Stimulated activated CD4-positive, alpha-beta T cell treated with anti-CD3 and anti-CD28 coated beads, Interleukin-12 subunit alpha, Interleukin-12 subunit beta, amount 100 ng/mL, for 4 hours (primary cell): ENCODE measurements around the gene FGF22.

Experiments
- DNase-seq: peaks from one replicate; pipeline ENCODE4 v3.0.0-alpha.2; 2020

The FGF22 gene

DNA sequence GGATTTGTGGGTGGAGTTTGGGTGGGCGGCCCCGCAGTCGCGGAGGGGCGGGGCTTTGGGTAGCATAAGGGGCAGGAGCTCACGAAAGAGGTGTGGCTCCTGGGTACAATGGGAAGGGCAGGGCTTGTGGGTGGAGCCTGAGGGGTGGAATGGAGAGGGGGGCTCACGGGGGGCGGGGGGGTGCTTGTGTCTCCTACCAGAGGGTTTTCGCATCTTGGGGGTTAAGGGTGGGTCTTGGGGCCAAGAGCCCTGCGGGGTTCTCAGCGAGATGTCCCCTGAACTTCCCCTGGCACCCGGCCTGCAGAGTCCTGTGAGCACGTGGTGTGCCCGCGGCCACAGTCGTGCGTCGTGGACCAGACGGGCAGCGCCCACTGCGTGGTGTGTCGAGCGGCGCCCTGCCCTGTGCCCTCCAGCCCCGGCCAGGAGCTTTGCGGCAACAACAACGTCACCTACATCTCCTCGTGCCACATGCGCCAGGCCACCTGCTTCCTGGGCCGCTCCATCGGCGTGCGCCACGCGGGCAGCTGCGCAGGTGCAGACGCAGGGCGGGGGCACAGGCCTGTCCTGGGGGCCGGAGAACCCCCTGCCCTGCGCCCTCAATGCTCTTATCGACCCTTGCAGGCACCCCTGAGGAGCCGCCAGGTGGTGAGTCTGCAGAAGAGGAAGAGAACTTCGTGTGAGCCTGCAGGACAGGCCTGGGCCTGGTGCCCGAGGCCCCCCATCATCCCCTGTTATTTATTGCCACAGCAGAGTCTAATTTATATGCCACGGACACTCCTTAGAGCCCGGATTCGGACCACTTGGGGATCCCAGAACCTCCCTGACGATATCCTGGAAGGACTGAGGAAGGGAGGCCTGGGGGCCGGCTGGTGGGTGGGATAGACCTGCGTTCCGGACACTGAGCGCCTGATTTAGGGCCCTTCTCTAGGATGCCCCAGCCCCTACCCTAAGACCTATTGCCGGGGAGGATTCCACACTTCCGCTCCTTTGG is 41.6 kb downstream of the FGF22 start:
- peak; percentile 93 for DNase-seq

DNA sequence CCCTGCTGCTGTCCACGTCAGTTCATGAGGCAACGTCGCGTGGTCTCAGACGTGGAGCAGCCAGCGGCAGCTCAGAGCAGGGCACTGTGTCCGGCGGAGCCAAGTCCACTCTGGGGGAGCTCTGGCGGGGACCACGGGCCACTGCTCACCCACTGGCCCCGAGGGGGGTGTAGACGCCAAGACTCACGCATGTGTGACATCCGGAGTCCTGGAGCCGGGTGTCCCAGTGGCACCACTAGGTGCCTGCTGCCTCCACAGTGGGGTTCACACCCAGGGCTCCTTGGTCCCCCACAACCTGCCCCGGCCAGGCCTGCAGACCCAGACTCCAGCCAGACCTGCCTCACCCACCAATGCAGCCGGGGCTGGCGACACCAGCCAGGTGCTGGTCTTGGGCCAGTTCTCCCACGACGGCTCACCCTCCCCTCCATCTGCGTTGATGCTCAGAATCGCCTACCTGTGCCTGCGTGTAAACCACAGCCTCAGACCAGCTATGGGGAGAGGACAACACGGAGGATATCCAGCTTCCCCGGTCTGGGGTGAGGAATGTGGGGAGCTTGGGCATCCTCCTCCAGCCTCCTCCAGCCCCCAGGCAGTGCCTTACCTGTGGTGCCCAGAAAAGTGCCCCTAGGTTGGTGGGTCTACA is 43.1 kb downstream of the FGF22 start:
- no peak for DNase-seq

DNA sequence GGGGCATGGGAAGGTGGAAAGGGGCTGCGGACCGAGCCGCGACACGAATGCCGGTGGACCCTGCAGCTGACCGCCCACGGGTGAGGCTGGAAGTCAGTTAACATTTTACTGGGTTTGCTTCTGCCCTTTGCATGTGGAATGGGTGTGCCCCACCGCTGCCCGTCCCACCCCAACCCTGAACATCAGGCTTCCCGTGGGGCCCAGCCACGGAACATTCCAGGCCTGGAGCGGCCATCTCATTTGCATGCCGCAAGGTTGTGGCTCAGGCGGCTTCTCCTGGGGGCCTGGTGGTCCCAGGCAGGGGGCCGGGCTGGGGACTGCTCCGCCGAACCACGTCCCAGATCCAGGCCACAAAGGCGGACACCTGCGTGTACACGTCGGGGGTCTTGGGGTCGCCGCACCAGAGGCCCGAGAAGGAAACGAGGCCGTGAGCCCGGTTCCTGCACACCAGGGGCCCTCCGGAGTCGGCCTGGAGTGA is 45.8 kb downstream of the FGF22 start:
- DNase-seq, result no peak

DNA sequence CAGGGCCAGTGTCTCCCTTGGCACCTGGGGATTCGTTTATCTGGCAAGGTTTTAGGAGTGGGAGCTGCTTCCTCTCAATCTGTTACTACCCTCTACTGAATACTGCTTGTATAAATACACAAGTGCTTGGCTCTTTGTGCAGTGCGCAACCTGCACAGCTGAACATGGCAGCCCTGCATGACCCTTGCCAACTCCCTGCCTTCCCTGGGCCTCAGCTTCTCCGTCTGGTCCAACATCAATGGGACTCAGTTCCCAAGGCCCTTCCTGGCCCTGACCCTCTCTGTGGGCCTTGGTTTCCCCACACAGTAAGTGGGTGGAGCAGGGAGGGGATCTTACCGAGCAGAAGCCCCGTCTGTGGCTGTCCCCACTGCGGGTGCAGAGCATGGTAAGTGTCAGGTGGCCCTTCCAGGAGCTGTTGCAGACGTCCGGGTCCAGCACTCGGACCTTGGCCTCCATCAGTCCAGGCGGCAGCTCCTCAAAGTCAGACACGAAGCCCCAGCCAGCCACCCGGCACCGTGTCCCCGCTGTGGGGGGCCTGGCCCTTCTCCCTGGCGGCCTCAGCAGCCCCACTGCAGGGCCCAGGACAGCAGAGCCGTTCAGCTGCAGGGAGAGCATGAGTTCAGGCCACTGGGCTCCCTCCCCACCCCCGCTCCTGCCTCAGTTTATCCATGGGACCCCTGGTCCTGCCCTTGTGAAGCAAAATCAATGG is 47.1 kb downstream of the FGF22 start:
- DNase-seq, result no peak

DNA sequence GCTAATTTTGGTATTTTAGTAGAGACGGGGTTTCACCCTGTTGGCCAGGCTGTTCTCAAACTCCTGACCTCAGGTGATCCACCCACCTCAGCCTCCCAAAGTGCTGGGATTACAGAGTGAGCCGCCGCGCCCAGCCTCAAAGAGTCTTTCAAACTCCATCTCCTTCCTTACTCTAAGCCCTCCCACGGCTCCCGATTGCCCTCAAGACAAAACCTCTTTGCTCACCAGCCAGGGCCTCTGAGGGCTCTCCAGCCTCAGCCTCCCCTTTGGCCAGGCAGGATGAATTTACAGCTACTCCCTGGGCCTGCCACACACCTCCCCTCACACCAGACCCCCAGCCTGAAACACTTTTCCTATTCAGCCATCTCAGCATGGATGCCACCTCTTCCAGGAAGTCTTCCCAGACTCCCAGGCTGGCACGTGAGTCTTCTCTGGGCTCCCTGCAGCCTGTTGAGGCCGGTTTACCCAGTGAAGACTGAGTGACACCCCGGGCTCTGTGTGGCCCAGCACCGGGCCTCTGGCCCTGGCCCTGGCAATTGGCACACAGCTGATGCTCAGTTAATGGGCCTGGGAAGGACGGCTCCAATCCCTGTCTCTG is 48.0 kb downstream of the FGF22 start:
- DNase-seq, result no peak

DNA sequence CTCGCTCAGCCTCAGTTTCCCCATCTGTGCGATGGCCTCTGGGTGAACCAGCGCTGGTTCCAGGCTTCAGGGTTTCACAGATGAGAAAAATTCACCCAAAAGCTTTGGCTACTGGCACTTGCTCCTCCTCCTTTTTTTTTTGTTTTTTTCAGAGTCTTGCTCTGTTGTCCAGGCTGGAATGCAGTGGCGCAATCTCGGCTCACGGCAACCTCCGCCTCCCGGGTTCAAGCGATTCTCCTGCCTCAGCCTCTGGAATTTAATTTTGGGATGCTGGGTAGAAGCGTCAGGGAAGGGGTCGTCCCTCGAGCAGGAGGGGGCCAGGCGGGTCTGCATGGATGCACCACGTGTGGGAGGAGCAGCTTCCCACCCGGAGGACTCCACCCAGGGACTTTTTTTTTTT is 48.5 kb downstream of the FGF22 start:
- no peak for DNase-seq

DNA sequence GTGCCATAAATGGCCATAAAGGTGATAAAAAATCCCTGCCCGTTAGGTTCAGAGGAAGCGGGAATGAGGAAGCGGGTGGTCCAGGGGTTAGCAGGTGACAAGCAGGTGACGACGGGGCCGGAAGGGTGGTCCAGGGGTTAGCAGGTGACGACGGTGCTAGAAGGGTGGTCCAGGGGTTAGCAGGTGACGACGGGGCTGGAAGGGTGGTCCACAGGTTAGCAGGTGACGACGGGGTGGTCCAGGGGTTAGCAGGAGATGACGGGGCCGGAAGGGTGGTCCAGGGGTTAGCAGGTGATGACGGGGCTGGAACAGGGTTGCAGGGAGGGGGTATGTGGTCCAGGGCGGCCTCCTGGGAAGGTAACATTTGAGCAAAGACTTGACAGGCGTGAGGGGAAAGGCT is 49.3 kb downstream of the FGF22 start:
- DNase-seq, result no peak

DNA sequence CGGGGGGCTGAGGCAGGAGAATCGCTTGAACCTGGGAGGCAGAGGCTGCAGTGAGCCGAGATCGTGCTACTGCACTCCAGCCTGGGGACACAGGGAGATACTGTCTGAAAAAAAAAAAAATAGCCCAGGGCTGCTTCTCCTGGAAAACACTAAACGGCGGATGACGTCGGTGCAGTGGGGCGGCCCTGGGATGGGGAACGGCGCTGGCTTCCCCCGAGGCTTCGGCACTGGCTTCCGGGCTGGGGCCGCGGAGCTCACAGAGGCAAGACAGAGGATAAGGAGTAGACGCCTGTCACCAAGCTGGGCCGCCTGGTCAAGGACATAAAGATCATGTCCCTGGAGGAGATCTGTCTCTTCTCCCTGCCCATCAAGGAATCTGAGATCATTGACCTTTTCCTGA is 50.5 kb downstream of the FGF22 start:
- no peak for DNase-seq
